Kidney (tissue), 14 donors: ENCODE measurements around the gene CCL28. TPM values are rescaled to one million over a fixed set of nuclear protein-coding genes. Genes with fewer than 3 reads are reported as not detected.
A peak's percentile ranks its signal among the peaks of the same experiment; 100 is the strongest.

Experiments used
- DNase-seq, 5 donors: peaks; one replicate each; pipeline ENCODE4 v3.0.0-alpha.2; 2013 to 2020
- FAIRE-seq: peaks from 2 replicates; lab custom pipeline; 2012; peaks lifted over from hg19 to GRCh38; lab: Jason Lieb, UNC
- H3K27ac ChIP-seq, 2 donors: one replicate each; pipeline ENCODE4 v1.7.0; 2013; ENCODE audit warnings: low read depth in 2 of 2, low read length in 2 of 2, inconsistent platforms in 1 of 2
- H3K27me3 ChIP-seq: one replicate; pipeline ENCODE4 v1.7.1; 2013; ENCODE audit warnings: low read length, inconsistent platforms; ENCODE audit not compliant: control insufficient read depth, insufficient read depth
- H3K36me3 ChIP-seq, 3 donors: one replicate each; pipeline versions ENCODE4 v1.7.0 to v1.7.1; 2013; ENCODE audit warnings: low read length in 3 of 3, control low read depth in 1 of 3, inconsistent platforms in 1 of 3; ENCODE audit not compliant: insufficient read depth in 3 of 3, control insufficient read depth in 2 of 3
- H3K4me1 ChIP-seq, 3 donors: one replicate each; pipeline versions ENCODE4 v1.7.0 to v1.7.1; 2013; ENCODE audit warnings: low read length in 3 of 3, inconsistent platforms in 1 of 3, low read depth in 1 of 3; ENCODE audit not compliant: control insufficient read depth in 2 of 3, insufficient read depth in 2 of 3
- H3K4me3 ChIP-seq, 3 donors: one replicate each; pipeline versions ENCODE4 v1.7.0 to v1.8.1; 2013; ENCODE audit warnings: low read length in 3 of 3, control low read depth in 1 of 3, inconsistent platforms in 1 of 3
- H3K9ac ChIP-seq, 3 donors: one replicate each; pipeline versions ENCODE4 v1.7.0 to v1.7.1; 2013; ENCODE audit warnings: low read length in 3 of 3, control low read depth in 1 of 3, inconsistent platforms in 1 of 3
- H3K9me3 ChIP-seq, 3 donors: one replicate each; pipeline versions ENCODE4 v1.7.0 to v1.7.1; 2013; ENCODE audit warnings: low read length in 3 of 3, control low read depth in 1 of 3, inconsistent platforms in 1 of 3; ENCODE audit not compliant: control insufficient read depth in 2 of 3, insufficient read depth in 1 of 3
- intact Hi-C: fragments of 100-400 bp; cut with DNase I; formaldehyde crosslinking; loops from one replicate; pipeline ENCODE4 v1.11.1; 2022
- polyA plus RNA-seq: library from polyadenylated mRNA; stranded (reverse); fragments of 350-450 nt; fragmentation: Illumina TruSeq; extraction: RNeasy Lipid Tissue Mini Kit (QIAGEN cat#74804); gene quantifications from one replicate; pipeline ENCODE4 v1.2.3, GENCODE V29; 2014; ENCODE audit warnings: low read depth, low replicate concordance; ENCODE audit not compliant: insufficient read depth
- total RNA-seq: library from RNA; stranded (reverse); fragmentation: NEBNext Ultra II Directional; extraction: Animal tissue kit (Norgen Biotek cat#: 25700); gene quantifications from one replicate; pipeline ENCODE4 v1.2.1, GENCODE V29; 2021
- TF ChIP-seq, protein P1 (sequence below): IDR thresholded peaks from 3 replicates; pipeline ENCODE4 v1.5.1; 2012; ENCODE audit warnings: mild to moderate bottlenecking, moderate library complexity, borderline replicate concordance; ENCODE audit not compliant: insufficient read depth; ENCODE audit errors: extremely low read depth
- donor health status: control.
- donor health status: control.
- donor health status: control.
- donor health status: control.
- donor health status: control.
- donor health status: DM: yes; HTN: yes; CAD: no.
- donor health status: Normal renal cell carcinoma (clear cell type).

CCL28 gene
- total and polyA plus RNA-seq, 2 donors from 2014 or later: 2.3 to 22.8 TPM

DNA sequence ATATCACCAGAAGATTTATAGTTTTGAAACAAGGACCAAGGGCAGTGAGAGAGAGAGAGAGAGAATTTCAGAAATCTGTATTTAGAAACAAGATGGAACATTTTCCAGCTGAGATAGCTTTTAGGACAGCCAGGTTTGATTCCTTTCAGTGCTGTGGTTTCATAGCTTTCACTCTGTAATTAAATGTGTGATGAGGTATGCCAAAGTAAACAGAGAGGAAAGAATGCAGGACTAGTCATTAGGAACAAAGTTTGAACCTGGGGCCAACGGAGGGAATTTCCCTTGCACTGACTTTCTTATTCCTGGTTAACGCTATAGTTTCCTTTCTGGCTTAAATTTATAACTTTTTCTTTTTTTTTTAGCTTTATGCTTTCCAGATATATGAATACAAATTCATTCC is 10.0 kb upstream of the CCL28 start:
- TF ChIP-seq, protein P1, sequence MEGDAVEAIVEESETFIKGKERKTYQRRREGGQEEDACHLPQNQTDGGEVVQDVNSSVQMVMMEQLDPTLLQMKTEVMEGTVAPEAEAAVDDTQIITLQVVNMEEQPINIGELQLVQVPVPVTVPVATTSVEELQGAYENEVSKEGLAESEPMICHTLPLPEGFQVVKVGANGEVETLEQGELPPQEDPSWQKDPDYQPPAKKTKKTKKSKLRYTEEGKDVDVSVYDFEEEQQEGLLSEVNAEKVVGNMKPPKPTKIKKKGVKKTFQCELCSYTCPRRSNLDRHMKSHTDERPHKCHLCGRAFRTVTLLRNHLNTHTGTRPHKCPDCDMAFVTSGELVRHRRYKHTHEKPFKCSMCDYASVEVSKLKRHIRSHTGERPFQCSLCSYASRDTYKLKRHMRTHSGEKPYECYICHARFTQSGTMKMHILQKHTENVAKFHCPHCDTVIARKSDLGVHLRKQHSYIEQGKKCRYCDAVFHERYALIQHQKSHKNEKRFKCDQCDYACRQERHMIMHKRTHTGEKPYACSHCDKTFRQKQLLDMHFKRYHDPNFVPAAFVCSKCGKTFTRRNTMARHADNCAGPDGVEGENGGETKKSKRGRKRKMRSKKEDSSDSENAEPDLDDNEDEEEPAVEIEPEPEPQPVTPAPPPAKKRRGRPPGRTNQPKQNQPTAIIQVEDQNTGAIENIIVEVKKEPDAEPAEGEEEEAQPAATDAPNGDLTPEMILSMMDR: no peak
- Histone ChIP-seq H3K36me3 (no peaks in the 10 kb centered on the region), H3K4me3 (no peak overlapping the region), H3K4me1 (peaks cover 0 to 4% (median 2%) of the 10 kb centered on the region in 3 donors), H3K9me3 (no peaks in the 10 kb centered on the region), H3K27me3 (no peaks in the 10 kb centered on the region), H3K9ac (no peak overlapping the region), H3K27ac (peak overlapping the region in 1 of 2 donors; percentile 20)
- DNase-seq: peak in 3 of 5 donors; percentile 35 to 93 (median 84)
- intact Hi-C loops: no loop called here
- no peak for FAIRE-seq

DNA sequence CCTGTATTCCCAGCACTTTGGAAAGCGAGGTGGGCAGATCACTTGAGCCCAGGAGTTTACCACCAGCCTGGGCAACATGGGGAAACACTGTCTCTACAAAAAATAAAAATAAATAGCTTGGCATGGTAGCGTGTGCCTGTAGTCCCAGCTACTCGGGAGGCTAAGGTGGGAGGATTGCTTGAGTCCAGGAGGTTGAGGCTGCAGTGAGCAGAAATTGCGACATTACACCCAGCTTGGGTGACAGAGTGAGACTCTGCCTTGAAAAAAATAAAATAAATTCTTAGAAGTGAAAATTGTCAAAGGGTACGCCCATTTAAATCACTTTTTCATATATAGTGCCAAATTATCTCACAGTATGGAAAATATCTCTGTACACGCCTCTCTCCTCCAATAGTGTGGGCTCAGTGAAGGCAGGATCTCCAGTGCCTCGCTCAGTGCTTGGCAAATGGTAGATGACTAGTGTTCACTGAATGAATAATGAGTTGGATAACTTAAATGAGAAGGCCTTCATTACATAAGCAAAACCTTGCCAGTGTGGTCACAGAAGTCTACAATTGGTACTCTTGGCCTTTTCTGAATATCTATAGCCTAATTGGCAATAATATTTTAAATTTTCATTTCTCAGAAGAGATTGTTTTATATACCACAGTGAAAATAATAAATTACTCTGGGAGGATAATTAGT is 9.4 kb upstream of the CCL28 start:
- peaks cover 0 to 4% (median 2%) of the 10 kb centered on the region in 3 donors for H3K4me1 ChIP-seq
- DNase-seq (no peak), FAIRE-seq (no peak)
- H3K9me3 ChIP-seq: no peaks in the 10 kb centered on the region
- H3K36me3 ChIP-seq: no peaks in the 10 kb centered on the region
- H3K27ac ChIP-seq: peak overlapping the region in 1 of 2 donors; percentile 20
- H3K4me3 ChIP-seq: no peak overlapping the region
- TF ChIP-seq, protein P1: no peak
- no peak overlapping the region for H3K9ac ChIP-seq
- intact Hi-C loops: no loop called here
- H3K27me3 ChIP-seq: no peaks in the 10 kb centered on the region

DNA sequence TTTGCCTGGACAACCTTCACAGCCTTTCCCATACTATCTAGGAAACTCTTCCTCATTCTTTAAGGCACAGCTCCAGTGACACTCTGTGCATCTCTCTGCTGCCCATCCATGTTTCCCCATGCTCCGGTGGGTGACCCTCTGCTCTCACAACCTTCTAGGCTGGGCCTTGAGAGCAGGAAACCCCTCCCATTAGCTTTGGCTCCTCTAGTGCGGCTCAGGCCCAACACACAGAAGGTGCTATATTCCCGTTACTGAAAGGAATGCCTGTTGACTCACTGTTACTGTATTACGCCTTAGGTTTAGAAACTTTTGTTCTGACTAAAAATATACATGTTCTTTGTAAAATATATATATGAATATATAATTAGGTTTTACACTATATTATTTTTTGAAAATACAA is 8.1 kb upstream of the CCL28 start:
- H3K4me1 ChIP-seq: peaks cover 0 to 4% (median 2%) of the 10 kb centered on the region in 3 donors
- no peak overlapping the region for H3K27ac ChIP-seq
- FAIRE-seq (no peak), DNase-seq (no peak)
- H3K27me3 ChIP-seq: no peaks in the 10 kb centered on the region
- H3K9ac ChIP-seq: no peak overlapping the region
- H3K9me3 ChIP-seq: no peaks in the 10 kb centered on the region
- TF ChIP-seq, protein P1: no peak
- H3K4me3 ChIP-seq: no peak overlapping the region
- intact Hi-C loops: no loop called here
- H3K36me3 ChIP-seq: no peaks in the 10 kb centered on the region
